Upper lobe of right lung (tissue), 1 donor: ENCODE data around the gene TMEM119. TPM values are rescaled to one million over a fixed set of nuclear protein-coding genes. Genes with fewer than 3 reads are reported as not detected.
A peak's percentile ranks its signal among the peaks of the same experiment; 100 is the strongest.
"Not testable (repeated sequence)": the region's sequence is repeated elsewhere in the genome, so short reads cannot be mapped to it uniquely, and the experiment has no call there.

Source experiments
- ATAC-seq: fragments of 200-7000 bp; cut with Tn5 transposase; one replicate; pipeline ENCODE4 v1.9.1; 2020; ENCODE audit warnings: mild to moderate bottlenecking, moderate library complexity
- DNase-seq: peaks from one replicate; pipeline ENCODE4 v3.0.0-alpha.2; 2020
- H3K27ac ChIP-seq: fragments of 200-600 bp; one replicate; pipeline ENCODE4 v1.8.0; 2022
- H3K27me3 ChIP-seq: fragments of 200-600 bp; one replicate; pipeline ENCODE4 v1.8.0; 2022; ENCODE audit warnings: mild to moderate bottlenecking
- H3K36me3 ChIP-seq: fragments of 200-600 bp; one replicate; pipeline ENCODE4 v1.8.0; 2022
- H3K4me1 ChIP-seq: fragments of 200-600 bp; one replicate; pipeline ENCODE4 v1.8.0; 2022
- H3K4me3 ChIP-seq: fragments of 200-600 bp; one replicate; pipeline ENCODE4 v1.8.0; 2022; ENCODE audit warnings: mild to moderate bottlenecking
- H3K9me3 ChIP-seq: fragments of 200-600 bp; one replicate; pipeline ENCODE4 v1.8.0; 2022
- CTCF ChIP-seq: fragments of 200-600 bp; IDR thresholded peaks from one replicate; pipeline ENCODE4 v1.8.0; 2022; ENCODE audit warnings: antibody characterized with exemption
- intact Hi-C: fragments of 100-400 bp; cut with DNase I; formaldehyde crosslinking; loops from one replicate; pipeline ENCODE4 v1.11.0; 2022
- total RNA-seq: library from RNA; stranded (reverse); fragmentation: NEBNext Ultra II Directional; extraction: Animal tissue kit (Norgen Biotek cat#: 25700); gene quantifications from one replicate; pipeline ENCODE4 v1.2.1, GENCODE V29; 2021
- donor health status: DM: no; HTN: yes; CAD: no; lungs with severe emphysema.

The TMEM119 gene
- total RNA-seq, 1 donor from 2014 or later, result 43.8 TPM

GRCh38 chr12:108592033-108592909, 5.6 kb downstream of the TMEM119 start:
- DNase-seq (no peak), ATAC-seq (no peak)
- intact Hi-C loops, result no loop called here
- H3K27ac ChIP-seq, result no peak overlapping the region
- H3K36me3 ChIP-seq, result no peaks in the 10 kb centered on the region
- no peak overlapping the region for H3K4me3 ChIP-seq
- no peak for TF ChIP-seq CTCF
- H3K9me3 ChIP-seq, result no peaks in the 10 kb centered on the region
- H3K4me1 ChIP-seq, result no peaks in the 10 kb centered on the region
- H3K27me3 ChIP-seq, result no peaks in the 10 kb centered on the region

GRCh38 chr12:108591267-108591980, 6.5 kb downstream of the TMEM119 start:
- DNase-seq, result no peak

GRCh38 chr12:108590463-108590862, 7.4 kb downstream of the TMEM119 start:
- H3K4me1 ChIP-seq, H3K36me3 ChIP-seq, H3K27ac ChIP-seq, ATAC-seq, DNase-seq, intact Hi-C loops, H3K4me3 ChIP-seq, H3K27me3 ChIP-seq, H3K9me3 ChIP-seq: not testable (repeated sequence)

More at GRCh38 chr12:108591267-108591980, 6.5 kb downstream of the TMEM119 start:
- TF ChIP-seq CTCF, result no peak
- H3K9me3 ChIP-seq, result no peaks in the 10 kb centered on the region
- ATAC-seq, result no peak
- no peaks in the 10 kb centered on the region for H3K4me1 ChIP-seq
- no peak overlapping the region for H3K4me3 ChIP-seq
- no peaks in the 10 kb centered on the region for H3K27me3 ChIP-seq
- no peaks in the 10 kb centered on the region for H3K36me3 ChIP-seq
- intact Hi-C loops, result no loop called here
- no peak overlapping the region for H3K27ac ChIP-seq

GRCh38 chr12:108589840-108590229, 8.0 kb downstream of the TMEM119 start:
- H3K9me3 ChIP-seq, result no peaks in the 10 kb centered on the region
- no peak for TF ChIP-seq CTCF
- DNase-seq, result no peak
- ATAC-seq, result no peak
- no peak overlapping the region for H3K4me3 ChIP-seq
- no peaks in the 10 kb centered on the region for H3K36me3 ChIP-seq
- intact Hi-C loops, result no loop called here
- no peaks in the 10 kb centered on the region for H3K4me1 ChIP-seq
- H3K27ac ChIP-seq, result no peak overlapping the region
- no peaks in the 10 kb centered on the region for H3K27me3 ChIP-seq

- no peaks in the 10 kb centered on the region for H3K4me1 ChIP-seq
- H3K27me3 ChIP-seq, result no peaks in the 10 kb centered on the region
- intact Hi-C loops, result no loop called here
- no peak for TF ChIP-seq CTCF
- H3K9me3 ChIP-seq, result no peaks in the 10 kb centered on the region
- no peak for ATAC-seq
- DNase-seq, result peak; percentile 32
- no peaks in the 10 kb centered on the region for H3K36me3 ChIP-seq
- H3K27ac ChIP-seq, result no peak overlapping the region
- H3K4me3 ChIP-seq, result no peak overlapping the region
These were observed 8.7 kb downstream of the TMEM119 start for GRCh38 chr12:108589028-108589839.
